ENCODE results near the gene EXOC6B. TPM values are rescaled to one million over a fixed set of nuclear protein-coding genes. Genes with fewer than 3 reads are reported as not detected.

The EXOC6B gene
- polyA plus RNA-seq, 4 donors: 6.9 to 12.6 (median 8.5) TPM

- Histone ChIP-seq H3K9me3 (ENCODE audit: control insufficient read depth in 2 of 2, insufficient read depth in 1 of 2, low read depth in 1 of 2, low read length in 1 of 2) (no peaks in the 10 kb centered on the region), H3K27me3 (ENCODE audit: control insufficient read depth in 3 of 3, insufficient read depth in 3 of 3, low read length in 3 of 3) (no peaks in the 10 kb centered on the region), H3K27ac (ENCODE audit: low read depth in 1 of 3, low read length in 2 of 3) (no peak overlapping the region), H3K36me3 (ENCODE audit: control insufficient read depth in 3 of 3, insufficient read depth in 2 of 3, low read depth in 1 of 3, low read length in 3 of 3) (peaks cover 0 to 4% (median 0%) of the 10 kb centered on the region in 3 donors), H3K4me1 (ENCODE audit: control insufficient read depth in 3 of 3, insufficient read depth in 2 of 3, low read depth in 1 of 3, low read length in 2 of 3) (no peaks in the 10 kb centered on the region), H3K4me3 (ENCODE audit: low read depth in 1 of 3, low read length in 3 of 3) (no peak overlapping the region)
- peak; percentile 91 for FAIRE-seq
- WGBS, 3 donors: 0 to 3% (median 2%) methylated on average over 2 of the region's 2 CpGs
- DNase-seq: peak; percentile 79 to 84
These were observed 54.9 kb downstream of the EXOC6B start for GRCh38 chr2:72770879-72771461.

GRCh38 chr2:72765997-72766609, 59.7 kb downstream of the EXOC6B start:
- 51 to 73% (median 56%) methylated on average over 2 of the region's 2 CpGs for WGBS, 3 donors
- FAIRE-seq (no peak), DNase-seq (no peak)
- no peaks in the 10 kb centered on the region for H3K27me3 ChIP-seq (ENCODE audit: control insufficient read depth in 3 of 3, insufficient read depth in 3 of 3, low read length in 3 of 3)
- no peak overlapping the region for H3K27ac ChIP-seq (ENCODE audit: low read depth in 1 of 3, low read length in 2 of 3)
- H3K36me3 ChIP-seq (ENCODE audit: control insufficient read depth in 3 of 3, insufficient read depth in 2 of 3, low read depth in 1 of 3, low read length in 3 of 3): peaks cover 2 to 6% (median 3%) of the 10 kb centered on the region in 3 donors
- no peaks in the 10 kb centered on the region for H3K4me1 ChIP-seq (ENCODE audit: control insufficient read depth in 3 of 3, insufficient read depth in 2 of 3, low read depth in 1 of 3, low read length in 2 of 3)
- peaks cover 0 to 15% of the 10 kb centered on the region in 2 donors for H3K9me3 ChIP-seq (ENCODE audit: control insufficient read depth in 2 of 2, insufficient read depth in 1 of 2, low read depth in 1 of 2, low read length in 1 of 2)
- H3K4me3 ChIP-seq (ENCODE audit: low read depth in 1 of 3, low read length in 3 of 3): no peak overlapping the region

GRCh38 chr2:72762276-72762675, 63.6 kb downstream of the EXOC6B start:
- DNase-seq: no peak
- peaks cover 2 to 9% (median 3%) of the 10 kb centered on the region in 3 donors for H3K36me3 ChIP-seq (ENCODE audit: control insufficient read depth in 3 of 3, insufficient read depth in 2 of 3, low read depth in 1 of 3, low read length in 3 of 3)
- H3K9me3 ChIP-seq (ENCODE audit: control insufficient read depth in 2 of 2, insufficient read depth in 1 of 2, low read depth in 1 of 2, low read length in 1 of 2): peaks cover 0 to 15% of the 10 kb centered on the region in 2 donors
- no peak overlapping the region for H3K27ac ChIP-seq (ENCODE audit: low read depth in 1 of 3, low read length in 2 of 3)
- FAIRE-seq: no peak
- no peaks in the 10 kb centered on the region for H3K27me3 ChIP-seq (ENCODE audit: control insufficient read depth in 3 of 3, insufficient read depth in 3 of 3, low read length in 3 of 3)
- H3K4me1 ChIP-seq (ENCODE audit: control insufficient read depth in 3 of 3, insufficient read depth in 2 of 3, low read depth in 1 of 3, low read length in 2 of 3): peaks cover 0 to under 1% (median 0%) of the 10 kb centered on the region in 3 donors
- no peak overlapping the region for H3K4me3 ChIP-seq (ENCODE audit: low read depth in 1 of 3, low read length in 3 of 3)
- 96 to 98% (median 98%) methylated on average over 2 of the region's 2 CpGs for WGBS, 3 donors

GRCh38 chr2:72759755-72760154, 66.1 kb downstream of the EXOC6B start:
- DNase-seq (no peak), FAIRE-seq (no peak)
- 90 to 100% (median 97%) methylated on average over 1 of the region's 1 CpG for WGBS, 3 donors
- peaks cover 0 to 3% (median 3%) of the 10 kb centered on the region in 3 donors for H3K4me1 ChIP-seq (ENCODE audit: control insufficient read depth in 3 of 3, insufficient read depth in 2 of 3, low read depth in 1 of 3, low read length in 2 of 3)
- H3K4me3 ChIP-seq (ENCODE audit: low read depth in 1 of 3, low read length in 3 of 3): no peak overlapping the region
- no peaks in the 10 kb centered on the region for H3K27me3 ChIP-seq (ENCODE audit: control insufficient read depth in 3 of 3, insufficient read depth in 3 of 3, low read length in 3 of 3)
- H3K36me3 ChIP-seq (ENCODE audit: control insufficient read depth in 3 of 3, insufficient read depth in 2 of 3, low read depth in 1 of 3, low read length in 3 of 3): peaks cover 2 to 9% (median 3%) of the 10 kb centered on the region in 3 donors
- H3K27ac ChIP-seq (ENCODE audit: low read depth in 1 of 3, low read length in 2 of 3): no peak overlapping the region
- H3K9me3 ChIP-seq (ENCODE audit: control insufficient read depth in 2 of 2, insufficient read depth in 1 of 2, low read depth in 1 of 2, low read length in 1 of 2): peaks cover 0 to 15% of the 10 kb centered on the region in 2 donors

GRCh38 chr2:72757177-72757775, 68.6 kb downstream of the EXOC6B start:
- Histone ChIP-seq H3K36me3 (ENCODE audit: control insufficient read depth in 3 of 3, insufficient read depth in 2 of 3, low read depth in 1 of 3, low read length in 3 of 3) (peaks cover 0 to 3% (median 0%) of the 10 kb centered on the region in 3 donors), H3K27me3 (ENCODE audit: control insufficient read depth in 3 of 3, insufficient read depth in 3 of 3, low read length in 3 of 3) (no peaks in the 10 kb centered on the region), H3K9me3 (ENCODE audit: control insufficient read depth in 2 of 2, insufficient read depth in 1 of 2, low read depth in 1 of 2, low read length in 1 of 2) (peaks cover 0 to 8% of the 10 kb centered on the region in 2 donors), H3K27ac (ENCODE audit: low read depth in 1 of 3, low read length in 2 of 3) (no peak overlapping the region), H3K4me3 (ENCODE audit: low read depth in 1 of 3, low read length in 3 of 3) (no peak overlapping the region), H3K4me1 (ENCODE audit: control insufficient read depth in 3 of 3, insufficient read depth in 2 of 3, low read depth in 1 of 3, low read length in 2 of 3) (peaks cover 2 to 3% (median 3%) of the 10 kb centered on the region in 3 donors)
- 45 to 70% (median 56%) methylated on average over 3 of the region's 3 CpGs for WGBS, 3 donors
- FAIRE-seq (no peak), DNase-seq (peak; percentile 42 to 69)

GRCh38 chr2:72755647-72756423, 70.0 kb downstream of the EXOC6B start:
- 64 to 74% (median 69%) methylated on average over 4 of the region's 4 CpGs for WGBS, 3 donors
- no peak for DNase-seq
- H3K4me1 ChIP-seq (ENCODE audit: control insufficient read depth in 3 of 3, insufficient read depth in 2 of 3, low read depth in 1 of 3, low read length in 2 of 3): peaks cover 2 to 3% (median 3%) of the 10 kb centered on the region in 3 donors
- no peak for FAIRE-seq
- peaks cover 0 to 2% (median 0%) of the 10 kb centered on the region in 3 donors for H3K36me3 ChIP-seq (ENCODE audit: control insufficient read depth in 3 of 3, insufficient read depth in 2 of 3, low read depth in 1 of 3, low read length in 3 of 3)
- H3K27ac ChIP-seq (ENCODE audit: low read depth in 1 of 3, low read length in 2 of 3): no peak overlapping the region
- H3K27me3 ChIP-seq (ENCODE audit: control insufficient read depth in 3 of 3, insufficient read depth in 3 of 3, low read length in 3 of 3): no peaks in the 10 kb centered on the region
- H3K9me3 ChIP-seq (ENCODE audit: control insufficient read depth in 2 of 2, insufficient read depth in 1 of 2, low read depth in 1 of 2, low read length in 1 of 2): no peaks in the 10 kb centered on the region
- no peak overlapping the region for H3K4me3 ChIP-seq (ENCODE audit: low read depth in 1 of 3, low read length in 3 of 3)

GRCh38 chr2:72754628-72755320, 71.1 kb downstream of the EXOC6B start:
- FAIRE-seq: no peak
- H3K27me3 ChIP-seq (ENCODE audit: control insufficient read depth in 3 of 3, insufficient read depth in 3 of 3, low read length in 3 of 3): no peaks in the 10 kb centered on the region
- 74 to 87% (median 84%) methylated on average over 3 of the region's 3 CpGs for WGBS, 3 donors
- peak in 1 of 2 donors; percentile 22 for DNase-seq
- no peaks in the 10 kb centered on the region for H3K36me3 ChIP-seq (ENCODE audit: control insufficient read depth in 3 of 3, insufficient read depth in 2 of 3, low read depth in 1 of 3, low read length in 3 of 3)
- H3K9me3 ChIP-seq (ENCODE audit: control insufficient read depth in 2 of 2, insufficient read depth in 1 of 2, low read depth in 1 of 2, low read length in 1 of 2): no peaks in the 10 kb centered on the region
- no peak overlapping the region for H3K4me3 ChIP-seq (ENCODE audit: low read depth in 1 of 3, low read length in 3 of 3)
- no peak overlapping the region for H3K27ac ChIP-seq (ENCODE audit: low read depth in 1 of 3, low read length in 2 of 3)
- peaks cover 2 to 3% (median 3%) of the 10 kb centered on the region in 3 donors for H3K4me1 ChIP-seq (ENCODE audit: control insufficient read depth in 3 of 3, insufficient read depth in 2 of 3, low read depth in 1 of 3, low read length in 2 of 3)
